ENCODE results near the gene FAM98C.

The FAM98C gene

DNA sequence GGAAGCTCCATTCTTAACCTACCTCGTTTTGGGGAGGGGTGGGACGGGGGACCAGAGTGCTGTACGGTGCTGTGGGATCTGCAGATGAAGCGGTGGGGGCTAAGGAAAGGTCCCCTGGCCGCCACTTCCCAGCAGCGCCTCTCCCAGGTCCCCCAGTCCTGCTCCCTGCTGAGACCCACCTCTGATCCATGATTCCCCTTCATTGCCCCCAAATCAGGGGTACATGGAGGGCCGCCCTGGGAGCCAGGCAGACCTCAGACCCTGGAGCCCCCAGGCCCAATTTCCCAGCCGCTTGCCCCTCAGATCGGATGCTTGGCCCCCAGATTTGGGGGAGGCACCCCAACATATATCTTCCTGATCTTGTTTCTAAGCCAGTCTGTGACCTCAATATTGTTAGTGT lies 3.8 kb upstream of the FAM98C start:
- no peak overlapping the region for H3K27ac ChIP-seq (ENCODE audit: low read length)
- no peaks in the 10 kb centered on the region for H3K9me3 ChIP-seq (ENCODE audit: insufficient read depth, low read length)
- peaks cover 5% of the 10 kb centered on the region; the same call in 1 of the 2 replicates for H3K4me1 ChIP-seq (ENCODE audit: low read length)
- no peak overlapping the region for H3K9ac ChIP-seq (ENCODE audit: low read length)
- no peak for TF ChIP-seq EZH2phosphoT487 (IDR thresholded peaks at IDR 0.05; ENCODE audit: low read depth)
- TF ChIP-seq, protein P1, sequence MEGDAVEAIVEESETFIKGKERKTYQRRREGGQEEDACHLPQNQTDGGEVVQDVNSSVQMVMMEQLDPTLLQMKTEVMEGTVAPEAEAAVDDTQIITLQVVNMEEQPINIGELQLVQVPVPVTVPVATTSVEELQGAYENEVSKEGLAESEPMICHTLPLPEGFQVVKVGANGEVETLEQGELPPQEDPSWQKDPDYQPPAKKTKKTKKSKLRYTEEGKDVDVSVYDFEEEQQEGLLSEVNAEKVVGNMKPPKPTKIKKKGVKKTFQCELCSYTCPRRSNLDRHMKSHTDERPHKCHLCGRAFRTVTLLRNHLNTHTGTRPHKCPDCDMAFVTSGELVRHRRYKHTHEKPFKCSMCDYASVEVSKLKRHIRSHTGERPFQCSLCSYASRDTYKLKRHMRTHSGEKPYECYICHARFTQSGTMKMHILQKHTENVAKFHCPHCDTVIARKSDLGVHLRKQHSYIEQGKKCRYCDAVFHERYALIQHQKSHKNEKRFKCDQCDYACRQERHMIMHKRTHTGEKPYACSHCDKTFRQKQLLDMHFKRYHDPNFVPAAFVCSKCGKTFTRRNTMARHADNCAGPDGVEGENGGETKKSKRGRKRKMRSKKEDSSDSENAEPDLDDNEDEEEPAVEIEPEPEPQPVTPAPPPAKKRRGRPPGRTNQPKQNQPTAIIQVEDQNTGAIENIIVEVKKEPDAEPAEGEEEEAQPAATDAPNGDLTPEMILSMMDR (IDR thresholded peaks at IDR 0.05; ENCODE audit: low read depth, low read length): no peak
- H3K4me2 ChIP-seq (ENCODE audit: low read length): no peak overlapping the region
- H3K27me3 ChIP-seq (ENCODE audit: low read depth, low read length): no peaks in the 10 kb centered on the region
- no peaks in the 10 kb centered on the region for H3K36me3 ChIP-seq (replicated peaks; ENCODE audit: low read depth, low read length)
- no peaks in the 10 kb centered on the region for H4K20me1 ChIP-seq (ENCODE audit: insufficient read depth, low read length)
- H3K4me3 ChIP-seq (ENCODE audit: low read length): no peak overlapping the region
- no peak overlapping the region for H2AFZ ChIP-seq (ENCODE audit: low read depth, low read length)
- peaks cover 2% of the 10 kb centered on the region; the same call in 1 of the 2 replicates for H3K79me2 ChIP-seq (ENCODE audit: low read length)

DNA sequence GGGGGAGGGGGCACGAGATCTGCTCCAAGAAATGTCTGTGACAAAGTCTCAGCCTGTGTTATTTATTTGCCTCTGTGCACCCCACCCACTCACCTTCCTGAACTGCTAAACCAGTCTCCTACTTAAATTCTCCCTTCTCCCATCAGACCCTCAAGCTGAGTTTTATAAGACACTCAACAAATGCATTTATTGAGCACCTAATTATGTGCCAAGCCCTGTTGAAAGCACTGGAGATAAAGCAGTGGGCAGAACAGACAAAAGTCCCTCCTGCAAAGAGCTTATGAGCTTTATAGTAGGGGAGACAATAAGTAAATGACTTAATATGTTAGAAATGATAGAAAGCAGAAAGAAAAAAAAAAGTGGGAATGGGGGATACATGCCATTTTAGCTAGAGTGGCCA lies 3.4 kb upstream of the FAM98C start:
- H3K4me1 ChIP-seq (ENCODE audit: low read length): peaks cover 7% of the 10 kb centered on the region; the same call in 1 of the 2 replicates

DNA sequence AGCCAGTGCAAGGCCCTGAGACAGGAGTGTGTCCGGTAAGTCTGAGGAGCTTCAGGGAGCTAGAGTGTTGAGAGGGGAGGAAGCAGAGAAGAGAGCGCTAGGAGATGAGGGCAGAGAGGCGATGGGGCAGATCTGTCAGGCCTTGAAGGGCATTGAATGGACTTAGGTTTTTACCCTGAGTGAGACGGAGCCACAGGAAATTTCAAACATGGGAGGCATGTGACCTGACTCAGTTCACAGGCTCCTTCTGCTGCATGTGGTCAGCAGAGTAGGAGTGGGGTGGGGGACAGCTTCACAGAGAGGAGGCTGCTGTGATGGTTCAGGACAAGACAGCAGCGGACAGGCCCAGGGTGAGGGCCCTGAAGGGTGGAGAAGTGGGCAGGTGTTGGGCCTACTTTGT lies 2.5 kb upstream of the FAM98C start:
- H3K27me3 ChIP-seq (ENCODE audit: low read depth, low read length): no peaks in the 10 kb centered on the region
- H3K4me3 ChIP-seq (ENCODE audit: low read length): no peak overlapping the region
- H3K9me3 ChIP-seq (ENCODE audit: insufficient read depth, low read length): no peaks in the 10 kb centered on the region
- H4K20me1 ChIP-seq (ENCODE audit: insufficient read depth, low read length): no peaks in the 10 kb centered on the region
- no peak overlapping the region for H3K4me2 ChIP-seq (ENCODE audit: low read length)
- no peak overlapping the region for H3K27ac ChIP-seq (ENCODE audit: low read length)
- H2AFZ ChIP-seq (ENCODE audit: low read depth, low read length): no peak overlapping the region
- H3K9ac ChIP-seq (ENCODE audit: low read length): no peak overlapping the region
- peaks cover 5% of the 10 kb centered on the region; the same call in 1 of the 2 replicates for H3K79me2 ChIP-seq (ENCODE audit: low read length)
- H3K36me3 ChIP-seq (replicated peaks; ENCODE audit: low read depth, low read length): peaks cover 9% of the 10 kb centered on the region
- H3K4me1 ChIP-seq (ENCODE audit: low read length): peaks cover 7% of the 10 kb centered on the region; the same call in 1 of the 2 replicates
- no peak for TF ChIP-seq EZH2phosphoT487 (IDR thresholded peaks at IDR 0.05; ENCODE audit: low read depth)
- TF ChIP-seq, protein P1 (IDR thresholded peaks at IDR 0.05; ENCODE audit: low read depth, low read length): no peak

More for the DNA sequence above, 3.4 kb upstream of the FAM98C start:
- H2AFZ ChIP-seq (ENCODE audit: low read depth, low read length): no peak overlapping the region
- peaks cover under 1% of the 10 kb centered on the region for H3K36me3 ChIP-seq (replicated peaks; ENCODE audit: low read depth, low read length)
- H3K27me3 ChIP-seq (ENCODE audit: low read depth, low read length): no peaks in the 10 kb centered on the region
- no peaks in the 10 kb centered on the region for H3K9me3 ChIP-seq (ENCODE audit: insufficient read depth, low read length)
- H3K79me2 ChIP-seq (ENCODE audit: low read length): peaks cover 5% of the 10 kb centered on the region; the same call in 1 of the 2 replicates
- H3K4me3 ChIP-seq (ENCODE audit: low read length): no peak overlapping the region
- TF ChIP-seq EZH2phosphoT487 (IDR thresholded peaks at IDR 0.05; ENCODE audit: low read depth): no peak
- TF ChIP-seq, protein P1 (IDR thresholded peaks at IDR 0.05; ENCODE audit: low read depth, low read length): no peak
- no peak overlapping the region for H3K4me2 ChIP-seq (ENCODE audit: low read length)
- H3K27ac ChIP-seq (ENCODE audit: low read length): no peak overlapping the region
- no peak overlapping the region for H3K9ac ChIP-seq (ENCODE audit: low read length)
- no peaks in the 10 kb centered on the region for H4K20me1 ChIP-seq (ENCODE audit: insufficient read depth, low read length)

DNA sequence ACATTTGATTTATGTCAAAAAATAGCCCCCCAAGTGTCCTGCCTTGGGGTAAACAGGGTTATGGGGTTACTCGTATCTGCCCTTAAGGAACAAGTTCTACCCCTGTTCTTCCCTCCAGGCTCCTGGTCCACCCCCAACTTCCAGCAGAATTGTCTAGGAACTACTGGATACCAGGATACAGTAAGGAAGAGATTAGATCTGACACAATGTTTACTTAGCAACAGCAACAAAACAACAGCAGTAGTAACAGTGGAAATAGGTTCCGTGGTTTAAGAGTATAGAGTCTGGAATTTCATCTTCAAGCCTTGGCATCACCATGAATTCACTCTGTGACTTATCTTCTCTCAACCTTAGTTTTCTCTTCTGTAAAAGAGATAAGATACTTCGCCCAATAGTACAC lies 1.7 kb upstream of the FAM98C start:
- no peak overlapping the region for H2AFZ ChIP-seq (ENCODE audit: low read depth, low read length)
- TF ChIP-seq EZH2phosphoT487 (IDR thresholded peaks at IDR 0.05; ENCODE audit: low read depth): no peak
- H3K4me1 ChIP-seq (ENCODE audit: low read length): peaks cover 7% of the 10 kb centered on the region; the same call in 1 of the 2 replicates
- H3K79me2 ChIP-seq (ENCODE audit: low read length): peaks cover 5% of the 10 kb centered on the region; the same call in 1 of the 2 replicates
- no peaks in the 10 kb centered on the region for H3K9me3 ChIP-seq (ENCODE audit: insufficient read depth, low read length)
- peaks cover 11% of the 10 kb centered on the region for H3K36me3 ChIP-seq (replicated peaks; ENCODE audit: low read depth, low read length)
- no peak overlapping the region for H3K4me3 ChIP-seq (ENCODE audit: low read length)
- H3K27ac ChIP-seq (ENCODE audit: low read length): no peak overlapping the region
- H3K4me2 ChIP-seq (ENCODE audit: low read length): no peak overlapping the region
- no peak overlapping the region for H3K9ac ChIP-seq (ENCODE audit: low read length)
- H3K27me3 ChIP-seq (ENCODE audit: low read depth, low read length): no peaks in the 10 kb centered on the region
- H4K20me1 ChIP-seq (ENCODE audit: insufficient read depth, low read length): no peaks in the 10 kb centered on the region

Data from OCI-LY3 (cell line).